Measurements from ENCODE around the gene GCNT4. TPM values are rescaled to one million over a fixed set of nuclear protein-coding genes. Genes with fewer than 3 reads are reported as not detected.
A peak's percentile ranks its signal among the peaks of the same experiment; 100 is the strongest.
"Not testable (repeated sequence)": the region's sequence is repeated elsewhere in the genome, so short reads cannot be mapped to it uniquely, and the experiment has no call there.

The GCNT4 gene
- 10 to 100 TPM; 22.5 to 23.5 TPM for total RNA-seq
- 1 to 10 TPM; 2.3 to 2.7 (median 2.6) TPM for polyA plus RNA-seq
- total RNA-seq: 14.6 to 76.7 (median 42.9) reads per million in 6 experiments

- POLR2A ChIA-PET: interaction anchor here (0.7 to 11.6 kb wide), 28 partner anchors 8 to 459 kb away, joined by 3 to 201 read pairs (median 7); partner anchors contain the start of genes ANKRD31, CERT1, HMGCR and POLK
- H3K4me3 Mint-ChIP-seq: peak within 1 kb of the TSS; percentile 77 to 98 (median 94)
- H3K9me3 Mint-ChIP-seq: no peaks in the 10 kb centered on the region
- peak within 1 kb of the TSS; percentile 92 to 99 (median 96) for H3K27ac Mint-ChIP-seq
- peaks cover 48 to 86% (median 81%) of the 10 kb centered on the region in 4 donors for H3K4me1 Mint-ChIP-seq
- DNase-seq (peak in 8 of 10 donors; percentile 29 to 77 (median 57)), ATAC-seq (peak; percentile 20 to 28)
- peaks cover 0 to 7% (median 3%) of the 10 kb centered on the region in 3 donors for H3K36me3 Mint-ChIP-seq
- peaks cover 0 to 8% (median 0%) of the 10 kb centered on the region in 5 donors for H3K27me3 Mint-ChIP-seq
These were observed at the start of gene GCNT4 for GRCh38 chr5:75052192-75053053. TSS of gene GCNT4 (minus strand) at chr5:75052558. CDS start at chr5:75030037, 22,521 bp downstream.

GRCh38 chr5:75095956-75096355 is 43.6 kb upstream of the GCNT4 start:
- POLR2A ChIA-PET, H3K27ac Mint-ChIP-seq, DNase-seq, H3K9me3 Mint-ChIP-seq, ATAC-seq, H3K4me3 Mint-ChIP-seq, H3K27me3 Mint-ChIP-seq: not testable (repeated sequence)
- peaks cover 5 to 14% (median 9%) of the 10 kb centered on the region in 4 donors for H3K4me1 Mint-ChIP-seq
- peaks cover 0 to 10% (median 0%) of the 10 kb centered on the region in 3 donors for H3K36me3 Mint-ChIP-seq

GRCh38 chr5:75091597-75091996 is 39.2 kb upstream of the GCNT4 start:
- ATAC-seq: peak in 1 of 2 donors; percentile 61
- Mint-ChIP-seq H3K4me3 (no peak overlapping the region), H3K36me3 (no peaks in the 10 kb centered on the region), H3K27ac (no peak overlapping the region), H3K4me1 (peaks cover 2 to 29% (median 26%) of the 10 kb centered on the region in 4 donors), H3K9me3 (no peaks in the 10 kb centered on the region), H3K27me3 (no peaks in the 10 kb centered on the region)
- DNase-seq: no peak
- POLR2A ChIA-PET: no interaction called here

- ATAC-seq: no peak
- no peak for DNase-seq
- no peaks in the 10 kb centered on the region for H3K9me3 Mint-ChIP-seq
- H3K27ac Mint-ChIP-seq: no peak overlapping the region
- no peak overlapping the region for H3K4me3 Mint-ChIP-seq
- no peaks in the 10 kb centered on the region for H3K36me3 Mint-ChIP-seq
- H3K4me1 Mint-ChIP-seq: peaks cover 2 to 20% (median 16%) of the 10 kb centered on the region in 4 donors
- POLR2A ChIA-PET: interaction anchor here (1.2 kb wide), 1 partner anchor 20 kb away, joined by 5 read pairs; no protein-coding TSS in a partner anchor
- H3K27me3 Mint-ChIP-seq: no peaks in the 10 kb centered on the region
These were observed 37.3 kb upstream of the GCNT4 start for GRCh38 chr5:75089662-75090061.

GRCh38 chr5:75089137-75089536 is 36.8 kb upstream of the GCNT4 start:
- DNase-seq (no peak), ATAC-seq (no peak)
- H3K4me3 Mint-ChIP-seq: peak overlapping the region in 1 of 10 donors; percentile 10
- H3K27me3 Mint-ChIP-seq: no peaks in the 10 kb centered on the region
- no peaks in the 10 kb centered on the region for H3K9me3 Mint-ChIP-seq
- peak overlapping the region in 4 of 10 donors; percentile 6 to 68 (median 44) for H3K27ac Mint-ChIP-seq
- POLR2A ChIA-PET: no interaction called here
- peaks cover 2 to 20% (median 14%) of the 10 kb centered on the region in 4 donors for H3K4me1 Mint-ChIP-seq
- no peaks in the 10 kb centered on the region for H3K36me3 Mint-ChIP-seq

GRCh38 chr5:75088648-75089047 is 36.3 kb upstream of the GCNT4 start:
- POLR2A ChIA-PET: no interaction called here
- DNase-seq (no peak), ATAC-seq (no peak)
- Mint-ChIP-seq H3K4me3 (no peak overlapping the region), H3K4me1 (peaks cover 2 to 20% (median 14%) of the 10 kb centered on the region in 4 donors), H3K27me3 (no peaks in the 10 kb centered on the region), H3K27ac (no peak overlapping the region), H3K36me3 (no peaks in the 10 kb centered on the region), H3K9me3 (no peaks in the 10 kb centered on the region)

GRCh38 chr5:75081510-75081909 is 29.2 kb upstream of the GCNT4 start:
- POLR2A ChIA-PET: interaction anchor here (1.1 kb wide), 1 partner anchor 29 kb away, joined by 3 read pairs; the partner anchor contains the start of gene GCNT4
- no peak for DNase-seq
- no peaks in the 10 kb centered on the region for H3K27me3 Mint-ChIP-seq
- H3K27ac Mint-ChIP-seq: peak overlapping the region in 2 of 10 donors; percentile 12 to 17
- no peak overlapping the region for H3K4me3 Mint-ChIP-seq
- H3K9me3 Mint-ChIP-seq: no peaks in the 10 kb centered on the region
- H3K36me3 Mint-ChIP-seq: no peaks in the 10 kb centered on the region
- peaks cover 0 to 11% (median 7%) of the 10 kb centered on the region in 4 donors for H3K4me1 Mint-ChIP-seq
- no peak for ATAC-seq

- H3K27ac Mint-ChIP-seq, H3K36me3 Mint-ChIP-seq, H3K9me3 Mint-ChIP-seq, ATAC-seq, H3K4me3 Mint-ChIP-seq, H3K27me3 Mint-ChIP-seq, DNase-seq: not testable (repeated sequence)
- POLR2A ChIA-PET: interaction anchor here (1.1 kb wide), 1 partner anchor 26 kb away, joined by 5 read pairs; no protein-coding TSS in a partner anchor
- H3K4me1 Mint-ChIP-seq: peaks cover 0 to 14% (median 12%) of the 10 kb centered on the region in 4 donors
These were observed 27.0 kb upstream of the GCNT4 start for GRCh38 chr5:75079346-75079745.

GRCh38 chr5:75078027-75078426 is 25.7 kb upstream of the GCNT4 start:
- Mint-ChIP-seq H3K4me1 (peaks cover 2 to 14% (median 12%) of the 10 kb centered on the region in 4 donors), H3K36me3 (no peaks in the 10 kb centered on the region), H3K27ac (no peak overlapping the region), H3K27me3 (no peaks in the 10 kb centered on the region), H3K4me3 (peak overlapping the region in 1 of 10 donors; percentile 23), H3K9me3 (no peaks in the 10 kb centered on the region)
- peak; percentile 79 to 84 for ATAC-seq
- DNase-seq: peak in 3 of 10 donors; percentile 21 to 61 (median 59)
- POLR2A ChIA-PET: no interaction called here

GRCh38 chr5:75072061-75072460 is 19.7 kb upstream of the GCNT4 start:
- Mint-ChIP-seq H3K4me3 (no peak overlapping the region), H3K9me3 (peaks cover 0 to 3% (median 0%) of the 10 kb centered on the region in 9 donors), H3K4me1 (peaks cover 4 to 13% (median 6%) of the 10 kb centered on the region in 4 donors), H3K27me3 (no peaks in the 10 kb centered on the region), H3K36me3 (peaks cover 0 to 5% (median 0%) of the 10 kb centered on the region in 3 donors), H3K27ac (no peak overlapping the region)
- no peak for DNase-seq
- POLR2A ChIA-PET: interaction anchor here (1.3 to 2.3 kb wide), 3 partner anchors 11 to 18 kb away, joined by 3 to 12 read pairs (median 5); no protein-coding TSS in a partner anchor
- ATAC-seq: no peak

- no peak for ATAC-seq
- POLR2A ChIA-PET: interaction anchor here (0.5 to 1.4 kb wide), 4 partner anchors 7 to 165 kb away, joined by 3 to 5 read pairs (median 3); partner anchors contain the start of gene ANKRD31
- H3K27me3 Mint-ChIP-seq: no peaks in the 10 kb centered on the region
- no peak overlapping the region for H3K4me3 Mint-ChIP-seq
- H3K9me3 Mint-ChIP-seq: peaks cover 0 to 3% (median 0%) of the 10 kb centered on the region in 9 donors
- no peak for DNase-seq
- peaks cover 0 to 5% (median 0%) of the 10 kb centered on the region in 3 donors for H3K36me3 Mint-ChIP-seq
- no peak overlapping the region for H3K27ac Mint-ChIP-seq
- peaks cover 6 to 22% (median 14%) of the 10 kb centered on the region in 4 donors for H3K4me1 Mint-ChIP-seq
These were observed 18.7 kb upstream of the GCNT4 start for GRCh38 chr5:75071100-75071499.

- Mint-ChIP-seq H3K4me1 (peaks cover 8 to 32% (median 26%) of the 10 kb centered on the region in 4 donors), H3K27ac (no peak overlapping the region), H3K4me3 (no peak overlapping the region), H3K36me3 (peaks cover 0 to 5% (median 0%) of the 10 kb centered on the region in 3 donors), H3K9me3 (peaks cover 0 to 3% (median 0%) of the 10 kb centered on the region in 9 donors), H3K27me3 (no peaks in the 10 kb centered on the region)
- POLR2A ChIA-PET: no interaction called here
- DNase-seq: no peak
- no peak for ATAC-seq
These were observed 15.1 kb upstream of the GCNT4 start for GRCh38 chr5:75067434-75067833.
